Liver (tissue), 3 donors: ENCODE results near the gene MIB2.
"Not testable (repeated sequence)": the region's sequence is repeated elsewhere in the genome, so short reads cannot be mapped to it uniquely, and the experiment has no call there.

Source experiments
- GABPA ChIP-seq, 2 donors: IDR thresholded peaks in 1 of 2; conservative IDR thresholded peaks in 1 of 2; 2 replicates each; pipeline ENCODE4 v1.6.1; 2016; ENCODE audit warnings: antibody characterized with exemption in 2 of 2, mild to moderate bottlenecking in 1 of 2, moderate library complexity in 1 of 2
- RAD21 ChIP-seq, 2 donors: IDR thresholded peaks; 2 replicates each; pipeline ENCODE4 v1.6.1; 2016; ENCODE audit warnings: antibody characterized with exemption in 2 of 2, mild to moderate bottlenecking in 2 of 2
- RXRA ChIP-seq, 2 donors: IDR thresholded peaks; 2 replicates each; pipeline ENCODE4 v1.6.1; 2017 to 2018; ENCODE audit warnings: antibody characterized with exemption in 2 of 2, mild to moderate bottlenecking in 1 of 2
- TAF1 ChIP-seq: conservative IDR thresholded peaks from 2 replicates; pipeline ENCODE4 v1.6.1; 2016; ENCODE audit warnings: antibody characterized with exemption, mild to moderate bottlenecking
- TF ChIP-seq, protein P1 (sequence below): fragments of 150-350 bp; IDR thresholded peaks from 2 replicates; pipeline ENCODE4 v1.5.1; 2017; ENCODE audit warnings: improper control_type of control experiment, low read depth, low read length; ENCODE audit not compliant: missing input control
- TF ChIP-seq, protein P2 (sequence below): IDR thresholded peaks from 2 replicates; pipeline ENCODE4 v1.6.1; 2016; ENCODE audit warnings: antibody characterized with exemption
- TF ChIP-seq, protein P3 (sequence below): IDR thresholded peaks from 2 replicates; pipeline ENCODE4 v1.6.1; 2016; ENCODE audit warnings: antibody characterized with exemption, mild to moderate bottlenecking
- donor health status: healthy.
- donor health status: healthy.

DNA sequence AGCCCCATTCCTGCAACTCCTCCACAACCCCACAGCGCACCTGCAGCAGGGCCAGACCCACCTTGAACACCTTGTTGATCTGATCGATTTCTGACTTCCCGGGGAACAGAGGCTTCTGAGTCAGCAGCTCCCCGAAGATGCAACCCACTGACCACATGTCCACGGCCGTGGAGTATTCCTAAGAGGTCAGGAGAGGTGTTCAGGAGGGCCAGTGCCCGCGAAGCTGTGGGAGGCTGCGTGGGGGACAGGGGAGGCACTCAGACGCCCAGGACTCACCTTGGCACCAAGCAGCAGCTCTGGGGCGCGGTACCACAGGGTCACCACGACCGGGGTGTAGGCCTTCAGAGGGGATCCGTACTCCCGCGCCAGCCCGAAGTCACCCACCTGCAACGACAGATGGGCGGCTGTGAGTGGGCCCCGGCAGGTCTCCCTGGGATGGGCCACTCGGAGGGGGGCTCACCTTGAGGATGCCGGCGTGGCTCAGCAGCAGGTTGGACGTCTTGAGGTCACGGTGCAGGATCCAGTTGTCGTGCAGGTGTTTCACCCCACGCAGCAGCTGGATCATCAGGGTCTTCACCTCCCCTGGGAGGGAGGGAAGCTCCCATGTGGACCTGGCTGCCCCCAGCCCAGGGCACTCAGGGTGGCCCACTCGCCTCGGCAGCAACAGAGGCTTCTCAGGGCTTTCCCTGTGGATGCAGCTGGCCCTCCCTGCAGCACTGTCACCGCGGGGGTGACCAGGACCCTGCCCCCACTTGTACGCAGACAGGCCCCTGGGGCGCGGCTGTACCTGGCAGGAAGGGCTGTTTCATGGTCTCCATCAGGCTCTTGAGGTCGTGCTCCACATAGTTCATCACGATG is 21.6 kb downstream of the MIB2 start:
- not testable (repeated sequence) for TF ChIP-seq TAF1; RAD21 (IDR thresholded peaks at IDR 0.05); GABPA (IDR thresholded peaks at IDR 0.05 in 1 of 2, conservative IDR thresholded peaks at IDR 0.05 in 1 of 2); RXRA (IDR thresholded peaks at IDR 0.05)
- TF ChIP-seq, protein P1, sequence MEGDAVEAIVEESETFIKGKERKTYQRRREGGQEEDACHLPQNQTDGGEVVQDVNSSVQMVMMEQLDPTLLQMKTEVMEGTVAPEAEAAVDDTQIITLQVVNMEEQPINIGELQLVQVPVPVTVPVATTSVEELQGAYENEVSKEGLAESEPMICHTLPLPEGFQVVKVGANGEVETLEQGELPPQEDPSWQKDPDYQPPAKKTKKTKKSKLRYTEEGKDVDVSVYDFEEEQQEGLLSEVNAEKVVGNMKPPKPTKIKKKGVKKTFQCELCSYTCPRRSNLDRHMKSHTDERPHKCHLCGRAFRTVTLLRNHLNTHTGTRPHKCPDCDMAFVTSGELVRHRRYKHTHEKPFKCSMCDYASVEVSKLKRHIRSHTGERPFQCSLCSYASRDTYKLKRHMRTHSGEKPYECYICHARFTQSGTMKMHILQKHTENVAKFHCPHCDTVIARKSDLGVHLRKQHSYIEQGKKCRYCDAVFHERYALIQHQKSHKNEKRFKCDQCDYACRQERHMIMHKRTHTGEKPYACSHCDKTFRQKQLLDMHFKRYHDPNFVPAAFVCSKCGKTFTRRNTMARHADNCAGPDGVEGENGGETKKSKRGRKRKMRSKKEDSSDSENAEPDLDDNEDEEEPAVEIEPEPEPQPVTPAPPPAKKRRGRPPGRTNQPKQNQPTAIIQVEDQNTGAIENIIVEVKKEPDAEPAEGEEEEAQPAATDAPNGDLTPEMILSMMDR, result not testable (repeated sequence)
- TF ChIP-seq, protein P2, sequence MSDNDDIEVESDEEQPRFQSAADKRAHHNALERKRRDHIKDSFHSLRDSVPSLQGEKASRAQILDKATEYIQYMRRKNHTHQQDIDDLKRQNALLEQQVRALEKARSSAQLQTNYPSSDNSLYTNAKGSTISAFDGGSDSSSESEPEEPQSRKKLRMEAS, result not testable (repeated sequence)
- TF ChIP-seq, protein P3, sequence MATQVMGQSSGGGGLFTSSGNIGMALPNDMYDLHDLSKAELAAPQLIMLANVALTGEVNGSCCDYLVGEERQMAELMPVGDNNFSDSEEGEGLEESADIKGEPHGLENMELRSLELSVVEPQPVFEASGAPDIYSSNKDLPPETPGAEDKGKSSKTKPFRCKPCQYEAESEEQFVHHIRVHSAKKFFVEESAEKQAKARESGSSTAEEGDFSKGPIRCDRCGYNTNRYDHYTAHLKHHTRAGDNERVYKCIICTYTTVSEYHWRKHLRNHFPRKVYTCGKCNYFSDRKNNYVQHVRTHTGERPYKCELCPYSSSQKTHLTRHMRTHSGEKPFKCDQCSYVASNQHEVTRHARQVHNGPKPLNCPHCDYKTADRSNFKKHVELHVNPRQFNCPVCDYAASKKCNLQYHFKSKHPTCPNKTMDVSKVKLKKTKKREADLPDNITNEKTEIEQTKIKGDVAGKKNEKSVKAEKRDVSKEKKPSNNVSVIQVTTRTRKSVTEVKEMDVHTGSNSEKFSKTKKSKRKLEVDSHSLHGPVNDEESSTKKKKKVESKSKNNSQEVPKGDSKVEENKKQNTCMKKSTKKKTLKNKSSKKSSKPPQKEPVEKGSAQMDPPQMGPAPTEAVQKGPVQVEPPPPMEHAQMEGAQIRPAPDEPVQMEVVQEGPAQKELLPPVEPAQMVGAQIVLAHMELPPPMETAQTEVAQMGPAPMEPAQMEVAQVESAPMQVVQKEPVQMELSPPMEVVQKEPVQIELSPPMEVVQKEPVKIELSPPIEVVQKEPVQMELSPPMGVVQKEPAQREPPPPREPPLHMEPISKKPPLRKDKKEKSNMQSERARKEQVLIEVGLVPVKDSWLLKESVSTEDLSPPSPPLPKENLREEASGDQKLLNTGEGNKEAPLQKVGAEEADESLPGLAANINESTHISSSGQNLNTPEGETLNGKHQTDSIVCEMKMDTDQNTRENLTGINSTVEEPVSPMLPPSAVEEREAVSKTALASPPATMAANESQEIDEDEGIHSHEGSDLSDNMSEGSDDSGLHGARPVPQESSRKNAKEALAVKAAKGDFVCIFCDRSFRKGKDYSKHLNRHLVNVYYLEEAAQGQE, result not testable (repeated sequence)
